HEK293 (cell line): ENCODE results near the gene CACNA1C.

ENCODE experiments used
- REST ChIP-seq: fragments of 450-650 bp; formaldehyde crosslinking; IDR thresholded peaks from 2 replicates; pipeline ENCODE4 v1.5.1; 2016; ENCODE audit warnings: missing biosample characterization, missing genetic modification characterization
- ZNF2 ChIP-seq: fragments of 450-650 bp; formaldehyde crosslinking; IDR thresholded peaks from 2 replicates; pipeline ENCODE4 v1.5.1; 2016; ENCODE audit warnings: missing biosample characterization, missing genetic modification characterization
- ZNF24 ChIP-seq: fragments of 450-650 bp; formaldehyde crosslinking; IDR thresholded peaks from 2 replicates; pipeline ENCODE4 v1.5.1; 2016; ENCODE audit warnings: missing biosample characterization, missing genetic modification characterization
- ZNF416 ChIP-seq: fragments of 450-650 bp; formaldehyde crosslinking; IDR thresholded peaks from 2 replicates; pipeline ENCODE4 v1.5.1; 2016; ENCODE audit warnings: missing biosample characterization, missing genetic modification characterization
- ZNF664 ChIP-seq: fragments of 450-650 bp; formaldehyde crosslinking; IDR thresholded peaks from 2 replicates; pipeline ENCODE4 v1.5.1; 2016; ENCODE audit warnings: missing biosample characterization, missing genetic modification characterization
- TF ChIP-seq, protein P1 (sequence below): fragments of 450-650 bp; formaldehyde crosslinking; IDR thresholded peaks from 2 replicates; pipeline ENCODE4 v1.5.1; 2016; ENCODE audit warnings: missing biosample characterization, missing genetic modification characterization

- TF ChIP-seq, protein P1, sequence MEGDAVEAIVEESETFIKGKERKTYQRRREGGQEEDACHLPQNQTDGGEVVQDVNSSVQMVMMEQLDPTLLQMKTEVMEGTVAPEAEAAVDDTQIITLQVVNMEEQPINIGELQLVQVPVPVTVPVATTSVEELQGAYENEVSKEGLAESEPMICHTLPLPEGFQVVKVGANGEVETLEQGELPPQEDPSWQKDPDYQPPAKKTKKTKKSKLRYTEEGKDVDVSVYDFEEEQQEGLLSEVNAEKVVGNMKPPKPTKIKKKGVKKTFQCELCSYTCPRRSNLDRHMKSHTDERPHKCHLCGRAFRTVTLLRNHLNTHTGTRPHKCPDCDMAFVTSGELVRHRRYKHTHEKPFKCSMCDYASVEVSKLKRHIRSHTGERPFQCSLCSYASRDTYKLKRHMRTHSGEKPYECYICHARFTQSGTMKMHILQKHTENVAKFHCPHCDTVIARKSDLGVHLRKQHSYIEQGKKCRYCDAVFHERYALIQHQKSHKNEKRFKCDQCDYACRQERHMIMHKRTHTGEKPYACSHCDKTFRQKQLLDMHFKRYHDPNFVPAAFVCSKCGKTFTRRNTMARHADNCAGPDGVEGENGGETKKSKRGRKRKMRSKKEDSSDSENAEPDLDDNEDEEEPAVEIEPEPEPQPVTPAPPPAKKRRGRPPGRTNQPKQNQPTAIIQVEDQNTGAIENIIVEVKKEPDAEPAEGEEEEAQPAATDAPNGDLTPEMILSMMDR (tag by site-specific recombination) = no peak
- no peak for TF ChIP-seq REST
- no peak for TF ChIP-seq ZNF416 (tag by site-specific recombination)
- TF ChIP-seq ZNF24 (tag by site-specific recombination) = no peak
- no peak for TF ChIP-seq ZNF664
- no peak for TF ChIP-seq ZNF2
Measured at GRCh38 chr12:2548081-2548480, 495.3 kb downstream of the CACNA1C start.
